ENCODE measurements around the gene ERMP1.
A peak's percentile ranks its signal among the peaks of the same experiment; 100 is the strongest.

ERMP1 gene

DNA sequence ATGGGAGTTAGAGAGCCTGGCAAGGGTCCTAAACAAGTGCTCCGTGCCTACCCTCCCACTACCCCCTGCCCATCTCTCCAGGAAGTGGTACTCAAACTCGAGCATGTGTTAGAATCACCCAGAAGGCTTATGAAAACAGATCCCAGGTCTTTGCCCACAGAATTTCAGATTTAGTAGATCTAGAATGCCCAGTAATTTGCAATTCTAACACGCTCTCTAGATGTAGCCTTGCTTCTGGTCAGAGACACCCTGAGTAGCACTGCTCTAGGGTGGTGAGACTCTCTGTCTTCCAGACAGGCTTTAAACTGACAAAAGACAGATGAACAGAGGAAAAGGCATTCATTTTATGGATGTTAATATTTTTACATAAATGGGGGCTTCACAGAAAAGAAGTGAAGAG is 20.7 kb upstream of the ERMP1 start:
- no peak for DNase-seq

DNA sequence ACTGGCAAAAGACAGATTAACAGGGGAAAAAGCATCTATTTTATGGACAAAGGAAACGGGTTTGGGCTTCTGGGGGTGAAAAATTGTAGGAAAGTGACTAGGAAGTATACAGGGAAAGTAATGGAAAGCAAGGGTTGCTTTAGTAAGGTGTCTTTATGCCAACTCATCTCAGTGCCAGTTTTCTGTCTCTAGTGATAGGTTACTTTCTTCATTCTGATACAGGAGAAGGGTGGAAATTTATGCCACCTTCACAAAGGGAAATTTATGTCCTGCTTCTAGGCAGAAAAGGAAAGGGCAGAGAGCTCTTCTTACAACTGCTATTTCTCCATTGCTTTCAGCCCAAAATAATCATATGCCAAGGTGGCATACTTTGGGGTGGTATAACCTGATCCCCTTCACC is 20.1 kb upstream of the ERMP1 start:
- no peak for DNase-seq

DNA sequence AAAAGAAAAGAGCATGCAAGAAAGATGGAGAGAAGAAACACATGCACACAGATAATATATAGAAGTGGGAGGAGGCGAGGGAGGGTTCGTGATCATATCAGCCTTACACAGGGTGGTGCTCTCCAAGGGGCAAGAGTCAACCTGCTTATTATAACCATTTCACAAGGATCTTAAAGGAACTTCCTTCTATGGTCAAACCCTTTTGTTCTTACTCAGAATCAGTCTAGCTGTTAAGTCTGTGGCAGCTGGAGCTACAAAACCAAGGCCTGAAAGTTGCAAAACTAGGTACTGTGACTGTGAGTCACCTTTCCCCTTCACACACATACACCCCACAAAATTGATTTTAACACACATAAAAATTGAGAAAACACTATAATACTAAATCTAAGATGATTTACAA is 18.5 kb upstream of the ERMP1 start:
- no peak for DNase-seq

DNA sequence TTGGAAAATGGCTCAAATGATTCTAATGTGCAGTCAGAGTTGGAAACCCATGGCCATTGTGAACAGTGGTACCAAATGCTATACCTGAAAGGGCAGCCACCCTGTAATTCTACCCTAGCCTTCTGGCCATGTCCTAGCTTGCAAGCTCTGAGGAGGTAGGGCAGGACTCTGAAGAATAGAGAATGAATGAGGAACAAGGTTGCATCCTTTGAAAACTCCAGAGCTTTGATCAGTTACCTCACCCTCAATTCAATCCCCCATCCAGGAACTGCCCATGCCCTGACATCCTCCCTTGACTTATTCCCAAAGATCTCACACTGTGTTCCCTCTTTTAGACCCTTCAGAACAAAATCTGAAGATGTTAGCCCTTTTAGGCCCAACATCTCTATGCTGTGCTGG is 17.8 kb upstream of the ERMP1 start:
- DNase-seq, result no peak

DNA sequence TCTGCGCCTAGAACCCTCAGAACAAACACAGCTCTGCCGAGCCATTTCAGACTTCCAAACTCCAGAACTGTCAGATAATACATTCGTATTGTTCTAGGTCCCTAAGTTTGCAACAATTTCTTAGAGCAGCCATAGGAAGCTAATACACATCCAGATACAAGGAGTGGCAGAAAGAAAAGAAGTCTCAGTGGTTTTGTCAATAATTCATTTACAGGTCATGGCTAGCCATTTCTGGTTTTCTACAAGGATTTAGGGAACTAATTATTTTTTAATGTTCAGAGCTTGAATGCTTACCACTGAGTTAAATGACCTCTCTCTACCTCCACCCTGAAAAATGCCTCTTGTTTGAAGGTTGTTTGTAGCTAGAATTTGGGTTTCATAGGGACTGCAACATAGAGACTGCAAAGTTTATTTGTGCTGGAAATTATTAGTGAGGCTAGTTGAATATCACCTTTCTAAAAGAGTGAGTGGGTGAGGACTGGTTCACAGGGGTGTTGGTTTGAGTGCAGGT is 15.5 kb upstream of the ERMP1 start:
- no peak for DNase-seq

DNA sequence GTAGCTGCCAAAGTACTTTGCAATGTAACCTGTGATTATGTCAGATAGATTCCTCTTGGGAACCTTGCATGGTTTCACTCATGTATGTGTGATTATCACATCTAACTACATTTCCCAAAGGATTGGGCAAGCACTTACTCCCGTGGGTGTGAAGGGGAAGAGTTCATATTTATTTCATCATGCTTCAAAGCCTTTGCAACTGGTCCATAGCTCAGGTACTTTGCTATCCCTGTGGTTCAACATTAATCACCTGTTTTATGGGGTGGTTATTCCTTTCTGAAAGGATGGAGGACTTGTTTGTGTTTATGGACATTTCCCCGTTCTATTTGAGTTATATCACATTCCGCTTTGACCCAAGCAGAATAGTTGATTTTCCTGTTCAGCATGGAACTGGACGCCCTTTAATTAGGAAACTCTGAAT is 13.6 kb upstream of the ERMP1 start:
- DNase-seq, result no peak

DNA sequence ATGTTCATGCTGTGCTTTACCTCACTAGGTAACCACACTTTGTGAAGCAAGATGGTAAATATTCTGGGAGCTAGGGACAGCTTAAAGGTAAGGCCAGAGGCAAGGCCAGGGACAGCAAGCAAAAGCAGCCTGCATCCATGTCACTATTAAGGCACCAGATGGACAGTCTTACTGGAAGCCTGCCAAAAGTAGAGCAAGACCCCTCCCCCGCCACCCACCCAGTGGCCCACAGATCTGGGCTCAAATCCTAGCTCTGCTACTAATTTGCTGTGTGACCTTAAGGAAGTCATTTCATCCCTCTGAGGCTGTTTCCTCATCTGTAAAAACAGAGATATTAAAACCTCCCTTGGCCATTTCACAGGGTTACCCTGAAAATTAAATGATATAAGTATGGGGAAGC is 13.2 kb upstream of the ERMP1 start:
- DNase-seq, result no peak

DNA sequence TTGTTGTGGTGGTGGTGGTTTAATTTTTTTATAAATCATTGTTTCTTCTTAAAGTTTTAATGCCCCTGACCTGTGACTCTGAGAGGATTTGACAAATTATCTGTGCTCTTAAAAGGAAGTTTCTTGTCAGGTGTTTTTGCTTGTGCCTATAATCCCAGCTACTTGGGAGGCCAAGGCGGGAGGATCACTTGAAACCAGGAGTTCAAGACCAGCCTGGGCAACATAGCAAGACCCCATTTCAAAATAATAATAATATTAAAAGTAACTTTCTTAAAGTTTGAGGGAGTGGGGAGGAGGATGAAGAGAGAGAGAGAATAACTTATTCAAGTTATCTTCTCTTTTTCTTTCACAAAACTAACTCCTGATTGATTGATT is 12.2 kb upstream of the ERMP1 start:
- DNase-seq, result no peak

DNA sequence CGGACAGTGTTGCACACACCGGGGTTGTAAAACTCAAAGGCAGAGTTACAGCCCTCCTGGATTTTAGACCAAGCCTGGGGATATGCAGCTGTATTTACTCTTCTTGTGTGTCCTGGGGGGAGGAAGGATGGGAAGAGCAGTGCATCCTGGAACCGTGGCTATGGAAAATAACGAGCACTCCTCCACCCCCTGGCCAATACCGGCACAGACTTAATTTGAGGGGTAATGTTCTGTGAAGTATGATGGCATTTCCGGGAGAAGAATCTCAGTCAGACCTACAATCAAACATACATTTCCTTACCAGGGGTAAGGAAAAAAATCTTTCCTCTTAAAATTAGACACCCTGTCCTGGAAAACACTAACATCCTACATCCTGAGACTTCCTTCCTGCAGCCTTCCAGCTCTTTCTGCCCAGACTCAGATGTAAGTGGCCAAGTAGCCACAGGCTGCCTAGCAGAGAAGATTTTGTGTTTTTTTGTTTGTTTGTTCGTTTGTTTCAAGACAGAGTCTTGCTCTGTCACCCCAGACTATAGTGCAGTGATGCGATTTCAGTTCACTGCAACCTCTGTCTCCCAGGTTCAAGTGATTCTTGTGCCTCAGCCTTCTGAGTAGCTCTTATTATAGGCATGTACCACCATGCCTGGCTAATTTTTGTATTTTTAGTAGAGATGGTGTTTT is 11.0 kb upstream of the ERMP1 start:
- DNase-seq, result no peak

DNA sequence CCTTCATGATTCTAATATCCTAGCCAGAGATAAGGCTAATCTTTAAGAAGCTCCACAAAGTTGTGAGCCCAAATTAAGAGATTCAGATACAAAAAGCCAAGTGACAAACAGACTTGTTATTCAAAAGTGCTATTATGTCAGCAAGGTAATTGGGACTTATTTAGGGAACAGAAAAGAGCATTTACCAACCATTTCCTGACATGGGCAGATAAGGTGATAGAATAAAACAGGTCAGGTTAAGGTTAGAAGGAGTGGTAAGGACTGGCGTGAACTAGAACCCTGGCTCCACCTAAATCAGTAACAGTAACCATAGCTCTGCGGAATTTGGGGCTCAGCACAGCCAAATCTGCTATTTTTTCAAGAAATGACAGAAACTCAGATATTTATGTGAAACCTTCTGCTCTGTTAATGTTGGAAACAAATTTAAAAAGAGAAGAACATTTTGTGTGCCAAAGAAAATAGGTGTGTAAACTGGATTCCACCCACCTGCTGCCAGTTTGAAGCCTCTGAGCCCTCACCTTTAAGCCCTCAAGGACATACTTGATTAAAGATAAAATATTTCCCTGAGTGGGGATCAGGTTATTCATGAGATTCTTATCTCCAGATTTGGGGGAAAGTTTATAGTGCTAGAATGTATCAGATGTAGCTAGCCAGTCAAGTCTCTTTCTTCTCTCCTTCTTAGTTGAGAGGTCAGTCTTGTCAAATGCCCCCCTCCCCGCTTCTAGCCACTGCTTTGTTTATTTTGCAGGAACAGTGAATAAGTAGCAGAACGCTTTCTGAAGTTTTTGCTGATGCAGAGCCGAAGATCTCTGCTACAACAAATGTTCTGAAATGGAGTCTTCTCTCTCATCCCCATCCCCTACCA is 10.2 kb upstream of the ERMP1 start:
- no peak for DNase-seq

DNA sequence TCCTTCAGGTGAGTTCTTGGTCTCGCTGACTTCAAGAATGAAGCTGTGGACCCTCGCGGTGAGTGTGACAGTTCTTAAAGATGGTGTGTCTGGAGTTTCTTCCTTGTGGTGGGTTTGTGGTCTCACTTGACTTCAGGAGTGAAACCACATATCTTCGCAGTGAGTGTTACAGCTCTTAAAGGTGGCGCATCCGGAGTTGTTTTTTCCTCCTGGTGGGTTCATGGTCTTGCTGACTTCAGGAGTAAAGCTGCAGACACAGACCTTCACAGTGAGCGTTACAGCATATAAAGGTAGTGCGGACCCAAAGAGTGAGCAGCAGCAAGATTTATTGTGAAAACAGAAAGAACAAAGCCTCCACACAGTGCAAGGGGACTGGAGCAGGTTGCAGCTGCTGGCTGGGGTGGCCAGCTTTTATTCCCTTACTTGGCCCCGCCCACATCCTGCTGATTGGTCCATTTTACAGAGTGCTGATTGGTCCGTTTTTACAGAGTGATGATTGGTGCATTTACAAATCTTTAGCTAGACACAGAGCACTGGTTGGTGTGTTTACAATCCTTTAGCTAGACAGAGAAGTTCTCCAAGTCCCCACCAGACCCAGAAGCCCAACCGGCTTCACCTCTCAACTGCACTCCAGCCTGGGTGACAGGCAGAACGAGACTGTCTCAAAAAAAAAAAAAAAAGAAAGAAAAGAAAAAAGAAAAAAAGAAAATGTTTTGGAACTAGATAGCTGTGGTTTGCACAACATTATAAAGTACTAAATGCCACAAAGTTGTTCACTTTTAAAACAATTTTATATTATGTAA is 9.1 kb upstream of the ERMP1 start:
- DNase-seq, result peak; percentile 74

DNA sequence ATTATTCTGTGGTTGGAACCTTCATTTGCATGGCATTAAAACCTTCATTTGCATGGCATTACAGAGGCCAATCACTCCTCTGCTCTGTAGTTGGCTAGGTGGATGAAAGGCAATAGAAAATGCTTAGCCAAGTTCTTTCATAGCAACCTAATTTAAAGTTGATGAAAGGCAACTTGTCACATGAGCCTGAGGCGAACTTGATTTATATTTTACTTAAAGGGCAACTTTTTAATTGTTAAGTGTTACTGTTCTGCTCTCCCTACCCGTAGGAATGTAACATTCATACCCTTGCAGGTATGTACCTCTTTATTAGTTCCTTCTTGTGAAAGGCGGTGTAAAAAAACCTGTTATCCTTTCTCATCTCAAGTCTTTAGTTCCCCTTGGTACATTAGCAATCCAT is 7.9 kb upstream of the ERMP1 start:
- no peak for DNase-seq

DNA sequence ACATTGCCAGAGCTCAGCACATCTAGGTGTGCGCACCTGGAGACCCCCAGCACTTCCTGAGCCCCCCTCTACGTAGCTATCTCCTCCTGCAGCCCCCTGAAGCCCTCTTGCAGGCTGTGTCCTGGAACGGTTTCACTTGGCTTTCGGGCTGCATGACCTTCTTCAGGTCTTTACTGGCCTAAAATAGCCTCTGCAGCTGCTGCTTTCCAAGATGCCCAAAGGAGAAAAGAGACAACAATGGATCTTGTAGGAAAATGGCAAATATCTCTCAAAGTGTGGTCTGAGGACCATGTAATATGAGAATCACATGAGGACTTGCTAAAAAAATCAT is 6.6 kb upstream of the ERMP1 start:
- no peak for DNase-seq

DNA sequence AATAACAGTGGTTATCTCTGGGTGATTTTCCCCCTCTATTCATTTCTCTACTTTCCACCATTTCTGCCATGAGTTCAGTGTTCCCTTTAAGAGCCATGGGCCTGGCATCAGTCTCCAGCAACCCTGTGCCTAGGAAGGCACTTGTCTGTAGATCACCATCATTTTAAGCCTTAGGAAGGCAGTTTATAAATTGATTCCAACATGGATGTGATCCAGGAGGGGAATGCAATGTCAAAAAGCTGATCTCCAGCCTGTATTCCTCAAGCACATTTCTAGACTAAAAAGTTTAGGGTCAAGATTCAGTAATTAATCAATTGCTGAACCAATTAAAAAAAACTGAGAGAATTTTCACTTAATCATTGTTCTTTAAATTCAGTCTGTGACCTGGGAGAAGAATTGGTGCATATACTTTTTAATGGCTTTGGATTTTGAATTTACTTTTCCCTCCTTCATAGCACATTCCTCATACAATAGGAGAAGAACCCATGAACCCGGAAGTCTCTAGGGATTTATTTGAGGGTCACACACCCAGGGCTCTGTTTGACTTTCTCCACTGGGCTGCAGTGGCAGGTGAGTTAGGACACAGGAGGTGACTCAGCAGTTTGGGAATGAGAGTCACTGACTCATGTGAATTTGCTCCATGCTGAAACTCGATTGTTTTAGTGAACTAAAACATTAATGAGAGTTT is 6.1 kb upstream of the ERMP1 start:
- DNase-seq, result no peak

DNA sequence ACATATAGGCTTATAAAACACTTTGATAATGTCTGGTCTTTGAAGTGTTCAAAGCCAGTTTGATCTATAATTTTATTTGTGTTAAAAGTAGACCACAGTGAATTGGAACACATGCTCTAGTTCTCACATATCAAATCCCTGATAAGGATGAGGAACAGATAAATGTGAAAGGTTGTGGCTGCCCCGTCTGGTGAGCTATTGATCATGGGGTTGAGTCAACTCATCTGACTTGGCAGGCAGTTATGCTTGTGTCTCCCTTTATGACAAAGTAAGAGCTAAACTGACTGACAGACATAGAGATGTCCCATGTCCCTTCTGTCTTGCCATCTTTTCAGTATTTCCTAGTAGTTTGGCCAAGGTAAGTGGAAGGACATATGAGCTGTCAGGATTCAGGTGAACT is 2.9 kb upstream of the ERMP1 start:
- DNase-seq, result no peak

DNA sequence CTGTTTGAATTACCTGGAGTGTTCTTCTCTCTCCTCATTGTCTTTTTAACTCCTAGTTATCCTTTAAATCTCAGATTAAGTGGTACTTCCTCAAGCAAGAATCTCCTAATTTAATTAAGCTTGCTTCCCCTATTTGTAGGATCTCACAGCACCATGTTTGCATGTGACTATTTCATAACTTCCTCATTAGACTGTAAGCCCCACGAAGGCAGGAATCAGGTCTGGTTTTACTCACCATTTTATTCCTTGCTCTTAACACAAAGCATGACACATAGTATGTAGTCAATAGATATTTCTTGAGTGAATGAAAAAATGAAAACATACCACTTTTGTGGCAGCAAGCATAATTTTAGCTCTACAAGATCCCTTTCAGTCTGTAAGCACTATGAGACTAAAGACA is 1.3 kb upstream of the ERMP1 start:
- DNase-seq, result no peak

DNA sequence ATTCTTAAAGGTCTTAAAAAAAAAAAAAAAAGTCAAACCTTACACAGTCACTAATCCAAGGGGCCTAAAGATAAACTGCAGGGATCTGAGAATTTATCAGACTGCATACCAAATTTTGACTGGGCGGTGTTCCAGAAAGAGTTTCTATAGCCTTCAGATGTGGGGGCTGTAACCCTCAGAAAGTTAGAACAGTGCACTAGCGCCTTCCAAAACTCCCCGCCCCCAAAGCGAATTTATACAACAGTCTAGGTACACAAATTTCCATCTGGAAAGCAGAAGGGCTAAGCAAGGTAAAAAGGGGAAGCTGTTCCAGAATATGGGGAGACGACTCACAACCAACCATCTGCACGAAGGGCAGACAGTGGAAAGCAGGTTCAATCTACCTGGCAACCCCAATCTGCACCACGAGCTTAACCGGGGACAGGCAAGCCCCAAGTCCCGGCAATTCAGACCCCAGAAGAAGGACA is 813 bp downstream of the ERMP1 start:
- DNase-seq, result no peak

DNA sequence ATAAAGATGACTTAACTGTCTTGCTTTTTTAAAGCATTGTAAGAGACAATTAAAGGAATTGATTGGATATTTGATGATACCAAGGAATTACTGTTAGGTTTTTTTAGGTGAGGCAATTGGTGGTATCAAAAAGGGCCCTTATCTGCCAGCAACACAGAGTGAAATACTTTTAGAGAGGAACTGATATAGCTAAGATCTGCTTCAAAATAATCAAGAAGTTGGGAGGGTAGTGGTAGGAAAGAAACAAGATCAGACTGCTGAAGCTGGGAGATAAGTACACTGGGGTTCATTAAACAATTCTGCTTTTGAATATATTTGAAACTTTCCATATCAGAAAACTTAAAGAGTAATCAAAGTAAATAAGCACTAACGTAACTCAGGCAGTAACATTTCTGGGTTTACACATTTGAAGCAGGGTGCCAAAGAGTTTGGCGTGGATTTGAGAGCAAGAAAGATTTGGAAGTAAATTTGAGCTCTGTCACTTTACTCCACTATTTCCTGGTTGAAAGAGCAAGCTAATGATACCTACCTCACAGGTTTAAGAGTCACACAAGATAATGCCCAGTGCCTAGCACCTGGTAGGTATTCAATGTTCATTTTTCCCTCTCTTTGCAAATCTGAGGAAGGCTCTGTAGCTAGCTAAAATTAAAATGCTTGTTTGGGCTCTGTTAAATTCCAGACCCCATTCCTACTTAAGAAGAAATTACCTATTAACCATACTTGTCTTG is 6.9 kb downstream of the ERMP1 start:
- DNase-seq, result no peak

DNA sequence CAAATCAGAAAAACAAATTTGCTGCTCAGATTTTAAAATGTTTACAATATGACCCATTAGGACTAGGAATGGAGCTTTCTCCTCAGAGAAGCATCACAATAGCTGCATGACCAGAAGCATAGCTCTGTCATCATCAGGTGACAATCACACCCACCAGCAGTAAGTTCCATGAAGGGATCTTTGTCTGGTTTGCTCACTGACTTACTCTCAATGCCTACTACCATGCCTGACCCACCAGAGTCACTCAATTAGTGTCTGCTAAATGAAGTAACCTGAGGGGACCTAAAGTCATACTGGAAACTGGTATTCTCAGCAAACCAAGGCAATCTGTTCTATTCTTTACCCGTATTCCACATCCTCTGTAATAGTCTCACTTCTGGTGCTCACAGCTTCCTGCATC is 7.7 kb downstream of the ERMP1 start:
- DNase-seq, result no peak

DNA sequence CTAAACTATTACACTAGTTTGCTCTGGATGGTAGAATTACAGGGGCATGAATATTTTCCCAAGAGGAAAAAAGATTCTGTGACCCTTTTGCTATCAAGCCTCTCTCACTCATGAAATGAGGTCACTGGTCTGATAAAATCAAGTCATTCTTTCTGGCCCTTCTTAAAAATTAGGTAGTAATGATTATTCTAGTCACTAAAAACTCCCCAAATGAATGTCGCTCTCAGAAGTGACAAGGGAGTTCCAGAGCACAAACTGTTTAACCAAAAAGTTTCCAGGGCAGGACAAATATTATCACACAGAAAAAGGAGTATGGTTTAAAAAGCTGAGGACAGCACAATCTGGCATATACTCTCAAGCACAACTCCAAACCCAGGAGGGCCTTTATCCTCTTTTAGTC is 12.5 kb downstream of the ERMP1 start:
- no peak for DNase-seq

DNA sequence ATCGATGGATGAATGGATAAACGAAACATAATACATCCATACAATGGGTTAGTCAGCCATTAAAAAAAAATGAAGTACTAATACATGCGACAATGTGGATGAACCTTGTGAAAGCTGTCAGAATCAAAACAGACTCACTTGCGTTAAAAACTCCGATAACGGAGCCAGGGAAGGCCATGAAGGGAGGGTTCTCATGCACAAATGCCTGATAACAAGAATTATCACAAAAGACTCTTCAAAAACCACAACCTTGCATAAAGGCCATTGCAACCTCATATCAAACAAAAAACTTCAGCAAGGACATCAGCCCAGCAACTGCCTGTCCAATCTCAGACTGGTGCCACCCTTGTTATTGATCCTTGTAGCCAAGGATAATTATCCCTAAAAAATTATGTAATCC is 13.7 kb downstream of the ERMP1 start:
- DNase-seq, result no peak

DNA sequence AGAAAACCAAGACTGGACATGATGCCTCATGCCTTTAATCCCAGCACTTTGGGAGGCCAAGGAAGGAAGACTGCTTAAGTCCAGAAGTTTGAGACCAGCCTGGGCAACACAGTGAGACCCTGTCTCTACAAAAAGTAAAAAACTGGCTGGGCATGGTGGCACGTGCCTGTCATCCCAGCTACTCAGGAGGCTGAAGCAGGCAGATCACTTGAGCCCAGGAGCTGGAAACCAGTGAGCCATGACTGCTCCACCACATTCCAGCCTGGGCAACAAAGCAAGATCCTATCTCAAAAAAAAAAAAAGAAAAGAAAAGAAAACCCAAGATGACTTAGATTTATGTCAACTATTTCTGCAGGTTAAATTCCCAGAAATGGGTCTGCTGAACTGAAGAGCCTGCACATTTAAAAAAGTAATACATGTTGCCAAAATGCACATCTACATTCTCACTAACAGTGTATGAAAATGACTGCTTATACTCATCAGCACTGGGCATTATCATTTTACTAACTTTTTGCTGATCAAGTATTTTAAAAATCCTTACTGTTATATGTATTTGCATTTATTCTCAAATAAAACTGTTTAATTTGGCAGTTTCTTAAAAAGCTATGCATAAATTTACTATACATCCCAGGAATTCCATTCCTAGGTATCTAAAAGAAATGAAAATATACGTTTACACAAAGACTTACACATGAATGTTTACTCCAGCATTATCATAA is 14.3 kb downstream of the ERMP1 start:
- no peak for DNase-seq

Measured in activated CD8-positive, alpha-beta memory T cell treated with anti-CD3 and anti-CD28 coated beads, Interleukin-2, amount 50 U/mL, for 48 hours (primary cell).